Fibroblast of upper back skin (primary cell): ENCODE results near the gene ARMH4.

Experiments used
- DNase-seq: peaks from one replicate; pipeline ENCODE4 v3.0.0-alpha.2; 2013

Gene ARMH4

GRCh38 chr14:57957441-57957840 is 194.6 kb downstream of the ARMH4 start:
- DNase-seq: no peak
